IMR-90 (cell line): ENCODE results near the gene MLLT10. TPM values are rescaled to one million over a fixed set of nuclear protein-coding genes. Genes with fewer than 3 reads are reported as not detected.

Source experiments
- ATAC-seq: fragments of 200-7000 bp; cut with Tn5 transposase; 2 replicates; pipeline ENCODE4 v1.9.1; 2020; ENCODE audit warnings: low read depth, mild to moderate bottlenecking, moderate library complexity
- BruUV-seq: library from RNA; stranded (reverse); fragments of 400-500 nt; replicated peaks from 2 replicates; lab custom pipeline; 2021; lab: Mats Ljungman, UMichigan
- CTCF ChIA-PET: fragments of 300-600 bp; formaldehyde crosslinking; extraction: SDS; loops from one replicate; lab custom pipeline; 2021; ENCODE audit warnings: antibody characterized with exemption; lab: Yijun Ruan, JAX
- POLR2A ChIA-PET: fragments of 300-600 bp; sonication (Branson Sonifier 250); formaldehyde crosslinking; loops from one replicate; lab custom pipeline; 2022; ENCODE audit warnings: antibody characterized with exemption; ENCODE audit not compliant: unreplicated experiment; lab: Charles Lee
- DNase-seq: peaks from one replicate; pipeline ENCODE4 v3.0.0; 2013
- H2AFZ ChIP-seq: replicated peaks from 2 replicates; pipeline ENCODE3; 2013; ENCODE audit warnings: low read length, mild to moderate bottlenecking; ENCODE audit not compliant: poor library complexity
- H2AK5ac ChIP-seq: 2 replicates; pipeline ENCODE4 v1.6.1; 2013; ENCODE audit warnings: low read depth, low read length, inconsistent platforms
- H2AK9ac ChIP-seq: replicated peaks from 2 replicates; pipeline ENCODE3; 2013; ENCODE audit warnings: mild to moderate bottlenecking, low read depth, low read length, moderate library complexity; ENCODE audit not compliant: poor library complexity
- H2BK120ac ChIP-seq: 2 replicates; pipeline ENCODE4 v1.6.1; 2013; ENCODE audit warnings: low read depth, low read length, inconsistent platforms
- H2BK15ac ChIP-seq: 3 replicates; pipeline ENCODE4 v1.6.1; 2013; ENCODE audit warnings: low read depth, low read length, inconsistent platforms
- H2BK20ac ChIP-seq: 2 replicates; pipeline ENCODE4 v1.6.1; 2013; ENCODE audit warnings: low read depth, mild to moderate bottlenecking, inconsistent platforms, low read length, moderate library complexity
- H2BK5ac ChIP-seq: 2 replicates; pipeline ENCODE4 v1.6.1; 2013; ENCODE audit warnings: mild to moderate bottlenecking, low read depth, low read length, inconsistent platforms; ENCODE audit not compliant: poor library complexity, severe bottlenecking
- H3K14ac ChIP-seq: replicated peaks from 2 replicates; pipeline ENCODE4 v1.6.1; 2013; ENCODE audit warnings: low read depth, low read length, inconsistent platforms
- H3K18ac ChIP-seq: 2 replicates; pipeline ENCODE4 v1.6.1; 2013; ENCODE audit warnings: low read depth, low read length, control low read depth
- H3K23ac ChIP-seq: 2 replicates; pipeline ENCODE4 v1.6.1; 2013; ENCODE audit warnings: low read depth, low read length, inconsistent platforms
- H3K27ac ChIP-seq: 2 replicates; pipeline ENCODE4 v1.5.1; 2013; ENCODE audit warnings: mild to moderate bottlenecking, control low read depth, low read length; ENCODE audit not compliant: insufficient read depth
- H3K27me3 ChIP-seq: 2 replicates; pipeline ENCODE4 v1.6.1; 2013; ENCODE audit warnings: low read length; ENCODE audit not compliant: control insufficient read depth, insufficient read depth
- H3K36me3 ChIP-seq: 2 replicates; pipeline ENCODE4 v1.6.1; 2013; ENCODE audit warnings: low read length, mixed read lengths; ENCODE audit not compliant: control insufficient read depth, insufficient read depth
- H3K4ac ChIP-seq: 2 replicates; pipeline ENCODE4 v1.6.1; 2013; ENCODE audit warnings: low read depth, low read length, inconsistent platforms
- H3K4me1 ChIP-seq: 2 replicates; pipeline ENCODE4 v1.6.1; 2013; ENCODE audit warnings: low read length, mixed read lengths; ENCODE audit not compliant: control insufficient read depth, insufficient read depth
- H3K4me2 ChIP-seq: 2 replicates; pipeline ENCODE4 v1.6.1; 2013; ENCODE audit warnings: low read depth, mild to moderate bottlenecking, control low read depth, low read length, moderate library complexity
- H3K4me3 ChIP-seq: 2 replicates; pipeline ENCODE4 v1.5.1; 2013; ENCODE audit warnings: low read depth, mild to moderate bottlenecking, control low read depth, low read length, moderate library complexity; ENCODE audit not compliant: insufficient read depth
- H3K56ac ChIP-seq: 2 replicates; pipeline ENCODE4 v1.6.1; 2013; ENCODE audit warnings: low read length, inconsistent platforms; ENCODE audit not compliant: insufficient read depth; ENCODE audit errors: extremely low read depth
- H3K79me1 ChIP-seq, 2 experiments: 2 replicates each; pipeline ENCODE4 v1.6.1; 2013; ENCODE audit warnings: low read length in 2 of 2, inconsistent platforms in 1 of 2, low read depth in 1 of 2
- H3K9ac ChIP-seq: 2 replicates; pipeline ENCODE4 v1.6.1; 2013; ENCODE audit warnings: low read depth, low read length, control low read depth
- H3K9me1 ChIP-seq: 2 replicates; pipeline ENCODE4 v1.6.1; 2013; ENCODE audit warnings: low read length, inconsistent platforms; ENCODE audit not compliant: insufficient read depth
- H3K9me3 ChIP-seq: 2 replicates; pipeline ENCODE4 v1.6.1; 2013; ENCODE audit warnings: low read length; ENCODE audit not compliant: control insufficient read depth, insufficient read depth
- H4K20me1 ChIP-seq: 2 replicates; pipeline ENCODE4 v1.6.1; 2013; ENCODE audit warnings: low read length, inconsistent platforms; ENCODE audit not compliant: insufficient read depth
- H4K5ac ChIP-seq: 2 replicates; pipeline ENCODE4 v1.6.1; 2013; ENCODE audit warnings: mild to moderate bottlenecking, low read depth, low read length, control low read depth
- H4K8ac ChIP-seq, 2 experiments: 2 replicates each; pipeline ENCODE4 v1.6.1; 2013; ENCODE audit warnings: low read depth in 2 of 2, low read length in 2 of 2, control low read depth in 1 of 2, inconsistent platforms in 1 of 2
- H4K91ac ChIP-seq: 2 replicates; pipeline ENCODE4 v1.6.1; 2013; ENCODE audit warnings: low read depth, low read length, inconsistent platforms; ENCODE audit not compliant: insufficient read depth
- BHLHE40 ChIP-seq: fragments of 150-350 bp; IDR thresholded peaks from 2 replicates; pipeline ENCODE4 v1.6.1; 2016; ENCODE audit warnings: mild to moderate bottlenecking, low read depth, low read length
- CEBPB ChIP-seq: IDR thresholded peaks from 2 replicates; pipeline ENCODE4 v1.6.1; 2012; ENCODE audit warnings: low read depth, low read length, improper control_type of control experiment
- CHD1 ChIP-seq: IDR thresholded peaks from 2 replicates; pipeline ENCODE4 v1.6.1; 2012; ENCODE audit warnings: low read depth, low read length, improper control_type of control experiment
- FOS ChIP-seq: fragments of 150-350 bp; IDR thresholded peaks from 2 replicates; pipeline ENCODE4 v1.6.1; 2016; ENCODE audit warnings: low read depth, low read length
- MAFK ChIP-seq: IDR thresholded peaks from 2 replicates; pipeline ENCODE4 v1.6.1; 2012; ENCODE audit warnings: low read depth, low read length, improper control_type of control experiment
- MAZ ChIP-seq: IDR thresholded peaks from 2 replicates; pipeline ENCODE4 v1.6.1; 2012; ENCODE audit warnings: low read depth, mild to moderate bottlenecking, low read length, improper control_type of control experiment, moderate library complexity, borderline replicate concordance
- MXI1 ChIP-seq: IDR thresholded peaks from 2 replicates; pipeline ENCODE4 v1.6.1; 2012; ENCODE audit warnings: low read depth, mild to moderate bottlenecking, low read length, moderate library complexity, borderline replicate concordance
- NFE2L2 ChIP-seq: fragments of 150-350 bp; IDR thresholded peaks from 2 replicates; pipeline ENCODE4 v1.6.1; 2016; ENCODE audit warnings: low read depth, mild to moderate bottlenecking, low read length
- POLR2A ChIP-seq: IDR thresholded peaks from 2 replicates; pipeline ENCODE4 v1.6.1; 2012; ENCODE audit warnings: mild to moderate bottlenecking, low read depth, low read length
- RAD21 ChIP-seq: IDR thresholded peaks from 2 replicates; pipeline ENCODE4 v1.6.1; 2012; ENCODE audit warnings: low read length, improper control_type of control experiment
- RCOR1 ChIP-seq: IDR thresholded peaks from 2 replicates; pipeline ENCODE4 v1.6.1; 2012; ENCODE audit warnings: mild to moderate bottlenecking, low read length, improper control_type of control experiment; ENCODE audit not compliant: insufficient replicate concordance
- RFX5 ChIP-seq: IDR thresholded peaks from 2 replicates; pipeline ENCODE4 v1.8.0; 2012; ENCODE audit warnings: low read depth, mild to moderate bottlenecking, low read length, moderate library complexity
- SMC3 ChIP-seq: fragments of 150-350 bp; IDR thresholded peaks from 2 replicates; pipeline ENCODE4 v1.6.1; 2016; ENCODE audit warnings: low read depth, mild to moderate bottlenecking, antibody characterized with exemption, low read length, moderate library complexity
- WGBS, 2 experiments: methylation state at CpG; one replicate each; pipeline versions ENCODE4 v1.1.5 to v1.1.7; 2013; ENCODE audit warnings: missing lambda C conversion rate in 2 of 2; ENCODE audit not compliant: insufficient read length in 1 of 2; ENCODE audit errors: extremely low coverage in 2 of 2; 5-methylcytosine and 5-hydroxymethylcytosine counted together
- dilution Hi-C: fragments of 300-500 bp; cut with HindIII; formaldehyde crosslinking; loops from one replicate; pipeline ENCODE4 v1.14.3; 2018; ENCODE audit warnings: low sequenced_read_pairs; ENCODE audit not compliant: unreplicated experiment
- in situ Hi-C: fragments of 300-500 bp; cut with MboI; formaldehyde crosslinking; loops from 3 replicates; pipeline ENCODE4 v1.14.3; 2019; ENCODE audit warnings: low sequenced_read_pairs, inconsistent platforms, mixed read lengths
- intact Hi-C: fragments of 100-400 bp; cut with micrococcal nuclease; formaldehyde crosslinking; loops from 2 replicates; pipeline ENCODE4 v1.10.0; 2022
- polyA plus RNA-seq, 3 experiments: library from polyadenylated mRNA; depleted of rRNA; stranded (reverse); fragments of >200 nt; gene quantifications; 2 replicates each; pipeline ENCODE4 v1.2.3, GENCODE V29; 2012; ENCODE audit warnings: low replicate concordance in 1 of 3
- total RNA-seq: library from RNA; depleted of rRNA; stranded (reverse); fragments of >200 nt; gene quantifications from 2 replicates; pipeline ENCODE4 v1.2.3, GENCODE V29; 2012
- TF ChIP-seq, protein P1 (sequence below): fragments of 150-350 bp; IDR thresholded peaks from 2 replicates; pipeline ENCODE4 v1.6.1; 2017; ENCODE audit warnings: mild to moderate bottlenecking, antibody characterized with exemption, low read length, low read depth
- TF ChIP-seq, protein P2 (sequence below): conservative IDR thresholded peaks from 2 replicates; pipeline ENCODE4 v1.5.1; 2012; ENCODE audit warnings: mild to moderate bottlenecking, low read depth, low read length, improper control_type of control experiment
- TF ChIP-seq, protein P3 (sequence below): fragments of 150-350 bp; IDR thresholded peaks from 2 replicates; pipeline ENCODE4 v1.6.1; 2016; ENCODE audit warnings: low read depth, mild to moderate bottlenecking, low read length, moderate library complexity, borderline replicate concordance

The MLLT10 gene
- total and polyA plus RNA-seq, 2 of the 4 experiments (the other 2 are of a cell fraction), result 22.5 to 29.0 TPM

DNA sequence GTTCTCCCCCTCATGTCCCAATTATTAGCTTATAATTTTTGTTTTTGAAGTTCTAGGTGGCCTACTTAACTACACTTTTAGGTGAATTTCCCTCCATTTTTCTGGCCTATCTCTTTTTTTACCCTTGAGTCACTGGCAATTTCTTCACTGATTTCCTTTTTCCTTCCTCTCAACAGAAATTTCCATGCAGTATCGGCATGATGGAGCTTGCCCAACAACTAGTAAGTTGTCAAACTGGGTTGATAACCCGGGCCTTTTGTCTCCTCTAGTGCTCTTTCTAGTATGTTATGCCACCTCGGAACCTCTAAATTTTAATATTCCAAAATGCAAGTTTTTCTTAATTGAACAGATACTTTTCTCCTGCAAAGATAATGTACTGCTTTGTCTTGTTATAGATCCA is 147.1 kb downstream of the MLLT10 start:
- Histone ChIP-seq H3K9ac (no peak overlapping the region), H2BK120ac (no peak overlapping the region), H3K4ac (no peak overlapping the region), H3K4me2 (no peak overlapping the region), H3K79me1 (peaks cover 13 to 24% of the 10 kb centered on the region in 2 experiments), H3K14ac (no peak overlapping the region), H3K36me3 (0 out of 2 replicates have a peak, but pooled peaks cover 2% of the 10 kb centered on the region), H2BK15ac (no peak overlapping the region), H3K23ac (no peak overlapping the region), H3K27ac (no peak overlapping the region), H3K9me1 (no peaks in the 10 kb centered on the region), H2AK9ac (no peak overlapping the region), H3K4me1 (no peaks in the 10 kb centered on the region), H4K5ac (no peak overlapping the region), H2BK5ac (no peak overlapping the region), H3K27me3 (no peaks in the 10 kb centered on the region), H2AFZ (no peak overlapping the region), H3K56ac (no peak overlapping the region), H2BK20ac (no peak overlapping the region), H4K20me1 (no peaks in the 10 kb centered on the region), H3K18ac (no peak overlapping the region), H2AK5ac (no peak overlapping the region), H3K9me3 (no peaks in the 10 kb centered on the region), H4K91ac (no peak overlapping the region), H4K8ac (no peak overlapping the region), H3K4me3 (no peak overlapping the region)
- ATAC-seq (no peak), DNase-seq (no peak)
- in situ Hi-C loops, result no loop called here
- BruUV-seq, result no TSS peak
- dilution Hi-C loops, result no loop called here
- POLR2A ChIA-PET, result no interaction called here
- CTCF ChIA-PET, result interaction anchor here (0.6 to 0.9 kb wide), 2 partner anchors 62 to 164 kb away, joined by 3 to 4 read pairs; no protein-coding TSS in a partner anchor
- 100% methylated on average over 1 of the region's 3 CpGs; no CpG with 5 or more reads in 1 of the 2 experiments for WGBS, 2 experiments
- intact Hi-C loops, result loop anchor here (1.0 kb wide), 1 partner anchor 12 kb away; no protein-coding TSS in a partner anchor
- no peak for TF ChIP-seq NFE2L2
- no peak for TF ChIP-seq RAD21
- TF ChIP-seq, protein P1, sequence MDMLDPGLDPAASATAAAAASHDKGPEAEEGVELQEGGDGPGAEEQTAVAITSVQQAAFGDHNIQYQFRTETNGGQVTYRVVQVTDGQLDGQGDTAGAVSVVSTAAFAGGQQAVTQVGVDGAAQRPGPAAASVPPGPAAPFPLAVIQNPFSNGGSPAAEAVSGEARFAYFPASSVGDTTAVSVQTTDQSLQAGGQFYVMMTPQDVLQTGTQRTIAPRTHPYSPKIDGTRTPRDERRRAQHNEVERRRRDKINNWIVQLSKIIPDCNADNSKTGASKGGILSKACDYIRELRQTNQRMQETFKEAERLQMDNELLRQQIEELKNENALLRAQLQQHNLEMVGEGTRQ, result no peak
- no peak for TF ChIP-seq POLR2A
- no peak for TF ChIP-seq RFX5
- TF ChIP-seq RCOR1, result no peak
- TF ChIP-seq CHD1, result no peak
- TF ChIP-seq MAZ, result no peak
- no peak for TF ChIP-seq CEBPB
- no peak for TF ChIP-seq SMC3
- TF ChIP-seq, protein P2, sequence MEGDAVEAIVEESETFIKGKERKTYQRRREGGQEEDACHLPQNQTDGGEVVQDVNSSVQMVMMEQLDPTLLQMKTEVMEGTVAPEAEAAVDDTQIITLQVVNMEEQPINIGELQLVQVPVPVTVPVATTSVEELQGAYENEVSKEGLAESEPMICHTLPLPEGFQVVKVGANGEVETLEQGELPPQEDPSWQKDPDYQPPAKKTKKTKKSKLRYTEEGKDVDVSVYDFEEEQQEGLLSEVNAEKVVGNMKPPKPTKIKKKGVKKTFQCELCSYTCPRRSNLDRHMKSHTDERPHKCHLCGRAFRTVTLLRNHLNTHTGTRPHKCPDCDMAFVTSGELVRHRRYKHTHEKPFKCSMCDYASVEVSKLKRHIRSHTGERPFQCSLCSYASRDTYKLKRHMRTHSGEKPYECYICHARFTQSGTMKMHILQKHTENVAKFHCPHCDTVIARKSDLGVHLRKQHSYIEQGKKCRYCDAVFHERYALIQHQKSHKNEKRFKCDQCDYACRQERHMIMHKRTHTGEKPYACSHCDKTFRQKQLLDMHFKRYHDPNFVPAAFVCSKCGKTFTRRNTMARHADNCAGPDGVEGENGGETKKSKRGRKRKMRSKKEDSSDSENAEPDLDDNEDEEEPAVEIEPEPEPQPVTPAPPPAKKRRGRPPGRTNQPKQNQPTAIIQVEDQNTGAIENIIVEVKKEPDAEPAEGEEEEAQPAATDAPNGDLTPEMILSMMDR, result no peak
- no peak for TF ChIP-seq MXI1
- TF ChIP-seq BHLHE40, result no peak
- TF ChIP-seq MAFK, result no peak
- TF ChIP-seq, protein P3, sequence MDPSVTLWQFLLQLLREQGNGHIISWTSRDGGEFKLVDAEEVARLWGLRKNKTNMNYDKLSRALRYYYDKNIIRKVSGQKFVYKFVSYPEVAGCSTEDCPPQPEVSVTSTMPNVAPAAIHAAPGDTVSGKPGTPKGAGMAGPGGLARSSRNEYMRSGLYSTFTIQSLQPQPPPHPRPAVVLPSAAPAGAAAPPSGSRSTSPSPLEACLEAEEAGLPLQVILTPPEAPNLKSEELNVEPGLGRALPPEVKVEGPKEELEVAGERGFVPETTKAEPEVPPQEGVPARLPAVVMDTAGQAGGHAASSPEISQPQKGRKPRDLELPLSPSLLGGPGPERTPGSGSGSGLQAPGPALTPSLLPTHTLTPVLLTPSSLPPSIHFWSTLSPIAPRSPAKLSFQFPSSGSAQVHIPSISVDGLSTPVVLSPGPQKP, result no peak
- TF ChIP-seq FOS, result no peak
